NCI-H526 treated with DMSO at 0.1 percent for 48 hours (cell line): Measurements from ENCODE around the gene GLRX2.
"Not testable (repeated sequence)": the region's sequence is repeated elsewhere in the genome, so short reads cannot be mapped to it uniquely, and the experiment has no call there.

Source experiments
- DNase-seq: peaks from one replicate; lab custom pipeline; 2025; lab: John Stamatoyannopoulos, UW

Gene GLRX2

DNA sequence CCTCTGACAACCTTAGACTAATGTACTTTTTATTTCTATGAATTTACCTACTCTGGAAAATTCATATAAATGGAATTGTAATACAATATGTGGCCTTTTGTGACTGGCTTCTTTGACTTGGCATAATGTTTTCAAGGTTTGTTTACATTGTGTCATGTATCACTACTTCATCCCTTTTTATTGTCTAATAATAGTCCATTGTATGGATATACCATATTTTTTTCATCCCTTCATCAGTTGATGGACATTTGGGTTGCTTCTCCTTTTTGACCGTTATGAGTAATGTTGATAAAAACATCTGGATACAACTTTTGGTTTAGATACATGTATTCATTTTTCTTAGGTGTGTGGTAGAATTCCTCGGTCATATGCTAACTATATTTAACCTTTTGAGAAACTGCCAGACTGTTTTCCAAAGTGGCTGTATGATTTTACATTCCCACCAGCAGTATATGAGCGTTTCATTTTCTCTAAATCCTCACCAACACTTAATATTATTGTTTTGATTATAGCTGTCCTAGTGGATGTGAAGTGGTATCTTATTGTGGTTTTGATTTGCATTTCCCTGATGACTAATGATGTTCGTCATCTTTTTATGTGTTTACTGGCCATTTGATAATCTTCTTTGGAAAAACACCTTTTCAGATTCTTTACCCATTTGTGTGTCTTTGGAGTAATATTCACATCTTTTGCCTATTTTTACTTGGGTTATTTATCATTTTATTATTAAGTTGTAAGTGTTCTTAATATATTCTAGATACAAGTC lies 42.3 kb downstream of the GLRX2 start:
- DNase-seq: no peak

DNA sequence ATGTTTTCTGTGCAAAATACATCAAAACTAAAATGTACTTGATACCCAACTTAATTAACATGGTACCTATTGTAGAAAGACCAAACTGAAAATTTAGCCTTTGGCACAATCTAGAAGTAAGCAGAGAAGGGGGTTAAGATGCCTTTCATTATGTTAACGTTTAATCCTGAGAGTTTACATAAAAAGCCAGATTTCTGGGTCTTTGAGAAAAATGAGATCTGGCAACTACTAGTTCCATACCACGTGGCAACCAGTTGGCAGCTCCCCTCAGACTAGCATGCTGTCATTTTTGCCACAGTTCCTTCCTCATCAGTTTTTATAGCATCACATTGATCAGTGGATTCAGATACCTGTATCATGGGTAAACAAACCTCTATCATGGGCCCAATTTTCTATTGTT lies 44.3 kb downstream of the GLRX2 start:
- no peak for DNase-seq

DNA sequence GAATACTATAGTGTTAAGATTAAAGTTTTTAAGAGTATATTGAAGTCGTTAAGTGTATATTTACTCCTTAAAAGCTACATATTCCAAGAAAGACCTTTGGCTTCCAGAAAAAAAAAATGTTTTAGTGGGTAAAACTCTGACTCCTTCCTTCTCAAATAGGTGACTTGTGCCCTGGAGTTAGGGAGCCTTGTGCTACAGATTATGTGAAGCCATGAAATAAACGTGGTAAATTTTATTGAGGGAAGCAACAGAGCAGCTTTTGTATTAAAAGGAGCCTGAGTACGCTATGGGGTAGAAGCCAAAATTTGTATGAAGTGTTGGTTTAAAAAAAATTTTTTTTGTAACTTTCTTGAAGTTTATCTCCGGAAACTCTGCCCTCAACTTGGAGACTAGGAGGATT lies 44.8 kb downstream of the GLRX2 start:
- DNase-seq: no peak

DNA sequence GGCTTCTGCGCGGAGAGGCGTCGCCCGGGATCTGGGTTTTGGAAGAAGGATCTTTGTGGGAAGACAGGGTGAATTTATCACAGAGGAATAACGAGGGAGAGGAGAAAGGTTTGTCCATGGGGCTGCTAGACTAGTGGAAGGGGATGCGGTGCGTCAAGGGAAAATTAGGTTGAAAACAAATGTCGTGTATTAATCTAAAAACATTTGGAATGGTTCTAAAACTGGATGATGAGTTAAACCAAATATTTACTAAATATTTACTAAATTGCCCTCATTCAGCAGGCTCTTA lies 45.2 kb downstream of the GLRX2 start:
- no peak for DNase-seq

DNA sequence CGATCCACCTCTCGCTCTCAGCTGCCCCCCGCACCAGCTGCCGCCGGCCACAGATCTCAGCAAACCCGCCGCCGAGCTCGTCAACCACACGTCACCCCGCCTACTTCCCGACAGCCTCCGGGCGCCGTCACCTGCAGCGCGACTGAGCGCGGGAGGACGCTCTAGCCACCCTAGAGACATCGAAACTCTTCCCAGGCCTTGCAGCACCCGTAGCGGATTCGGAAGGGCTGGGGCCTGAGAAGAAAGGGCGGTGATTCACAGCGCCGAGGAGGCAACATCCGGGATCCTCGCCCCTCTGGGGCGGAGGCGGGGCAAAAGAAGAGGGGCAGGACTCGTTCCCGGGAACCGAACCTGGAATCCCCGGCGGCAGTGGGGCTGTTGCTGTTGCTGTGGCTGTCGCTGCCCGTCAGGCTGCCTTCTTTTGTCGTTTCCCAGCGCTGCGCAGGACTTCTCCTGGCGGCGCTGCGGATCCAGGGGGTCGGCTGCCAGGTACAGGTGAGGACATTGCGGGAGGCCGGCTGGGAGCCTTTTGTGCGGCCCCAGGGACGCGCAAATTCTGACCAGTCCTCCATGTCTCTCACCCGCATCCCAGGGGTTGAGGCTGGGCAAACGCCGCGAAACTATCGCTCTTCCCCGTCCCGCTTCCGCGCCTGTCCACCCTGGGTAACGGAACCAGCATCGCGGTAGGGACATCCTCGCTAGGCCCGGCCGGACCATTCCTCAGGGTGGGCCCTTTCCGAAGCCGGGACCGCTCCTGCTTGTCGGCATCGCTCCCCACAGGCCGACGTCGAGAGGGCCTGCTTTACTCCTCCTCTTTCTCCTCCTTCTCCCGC lies 45.7 kb downstream of the GLRX2 start, which contains the start of the genes RO60 and UCHL5:
TSS of gene RO60 (plus strand) at position 331 of the 833 bp plus-strand sequence. CDS start 9,443 bp downstream, outside the sequence.
TSS of gene UCHL5 (minus strand) at position 79 of the 833 bp plus-strand sequence. CDS start 100 bp downstream, outside the sequence.
- DNase-seq: peak; percentile 95

DNA sequence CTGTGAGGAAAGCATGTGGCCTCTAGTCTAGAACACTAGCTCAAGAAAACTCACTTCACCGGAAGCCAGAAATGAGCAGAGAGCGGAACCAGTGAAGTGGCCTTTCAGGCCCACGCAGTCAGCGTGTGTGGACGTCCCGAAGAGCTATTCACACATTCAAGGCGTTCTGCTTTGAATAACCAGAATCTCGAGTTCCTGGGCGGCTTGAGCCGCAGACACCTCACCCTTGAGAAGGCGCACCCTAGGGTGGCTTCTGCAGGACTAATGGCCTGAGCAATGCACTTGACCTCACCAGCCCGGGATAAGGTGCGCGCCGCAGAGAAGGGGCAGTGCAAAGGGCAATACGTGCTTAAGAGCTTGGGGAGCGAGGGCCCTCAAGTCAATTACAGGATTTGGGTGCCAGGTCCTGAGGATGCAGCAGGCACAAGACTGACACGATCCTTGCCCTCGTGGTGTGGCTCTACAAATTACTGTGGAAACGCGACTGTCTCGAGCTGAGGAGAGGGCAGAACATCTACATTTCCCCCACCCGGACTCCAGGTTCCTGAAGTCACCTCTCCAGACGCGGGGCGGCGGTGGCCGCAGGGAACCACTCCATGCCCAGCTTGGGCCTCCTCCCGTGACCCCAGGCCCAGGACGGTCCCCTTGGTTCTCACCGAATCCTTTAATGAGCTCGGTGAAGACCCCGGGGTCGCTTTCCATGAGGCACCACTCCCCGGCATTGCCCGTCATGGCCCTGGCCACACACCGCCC lies 46.5 kb downstream of the GLRX2 start:
- peak; percentile 20 for DNase-seq

DNA sequence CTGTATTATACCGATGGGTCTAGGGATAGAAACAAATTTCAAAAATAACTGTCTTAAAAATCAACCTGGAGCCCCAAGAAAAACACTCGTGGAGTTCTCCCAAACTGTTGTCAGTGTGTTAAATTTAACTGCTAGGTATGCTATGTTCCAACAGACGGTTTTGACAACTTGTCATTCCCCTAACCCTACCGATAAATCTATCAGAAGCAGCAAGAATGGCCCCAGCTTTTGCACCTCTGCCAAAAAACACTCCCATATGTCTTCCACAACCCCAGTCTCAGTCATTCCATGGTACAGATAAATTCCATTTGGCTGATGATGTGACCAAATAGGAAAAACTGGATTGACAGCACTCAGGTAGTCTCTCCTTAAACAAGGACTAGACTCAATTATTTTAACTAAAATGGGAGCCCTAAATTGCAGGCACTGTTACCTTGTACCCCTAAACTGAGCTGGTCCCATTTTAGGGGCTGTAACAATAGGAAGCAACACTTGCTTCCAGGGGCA lies 51.0 kb downstream of the GLRX2 start:
- no peak for DNase-seq

DNA sequence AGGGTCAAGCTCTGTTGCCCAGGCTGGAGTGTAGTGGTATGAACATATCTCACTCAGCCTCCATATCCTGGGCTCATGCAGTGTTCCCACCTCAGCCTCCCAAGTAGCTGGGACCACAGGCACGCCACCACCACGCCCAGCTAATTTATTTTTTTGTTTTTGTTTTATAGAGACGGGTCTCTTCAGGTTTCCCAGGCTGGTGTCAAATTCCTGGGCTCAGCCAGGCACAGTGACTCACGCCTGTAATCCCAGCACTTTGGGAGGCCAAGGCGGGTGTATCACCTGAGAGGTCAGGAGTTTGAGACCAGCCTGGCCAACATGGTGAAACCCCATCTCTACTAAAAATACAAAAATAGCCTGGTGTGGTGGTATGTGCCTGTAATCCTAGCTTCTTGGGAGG lies 56.3 kb downstream of the GLRX2 start:
- DNase-seq: not testable (repeated sequence)
